GM18873 (cell line): ENCODE results near the gene RASGRF1.
"Not testable (repeated sequence)": the region's sequence is repeated elsewhere in the genome, so short reads cannot be mapped to it uniquely, and the experiment has no call there.

Source experiments
- ATAC-seq: cut with Tn5 transposase; IDR thresholded peaks from one replicate; pipeline ENCODE4 v1.9.1; 2021; ENCODE audit warnings: mild to moderate bottlenecking, moderate library complexity, moderate number of reproducible peaks; ENCODE audit not compliant: unreplicated experiment, low FRiP score

Gene RASGRF1

GRCh38 chr15:79090487-79091203 is at the start of gene RASGRF1:
Gene RASGRF1 (minus strand): TSS chr15:79090780. CDS start chr15:79090498, 282 bp downstream.
- ATAC-seq: no peak

- ATAC-seq: no peak
Measured at GRCh38 chr15:79136434-79137046, 46.0 kb upstream of the RASGRF1 start.

- ATAC-seq: no peak
Measured at GRCh38 chr15:79133309-79133708, 42.7 kb upstream of the RASGRF1 start.

- ATAC-seq: no peak
Measured at GRCh38 chr15:79132770-79133169, 42.2 kb upstream of the RASGRF1 start.

GRCh38 chr15:79132361-79132760 is 41.8 kb upstream of the RASGRF1 start:
- no peak for ATAC-seq

- ATAC-seq: no peak
Measured at GRCh38 chr15:79130535-79131130, 40.1 kb upstream of the RASGRF1 start.

GRCh38 chr15:79129235-79129634 is 38.7 kb upstream of the RASGRF1 start:
- ATAC-seq: no peak

- ATAC-seq: no peak
Measured at GRCh38 chr15:79128556-79128955, 38.0 kb upstream of the RASGRF1 start.

GRCh38 chr15:79124388-79124787 is 33.8 kb upstream of the RASGRF1 start:
- ATAC-seq: no peak

GRCh38 chr15:79122991-79123390 is 32.4 kb upstream of the RASGRF1 start:
- no peak for ATAC-seq

GRCh38 chr15:79122391-79122790 is 31.8 kb upstream of the RASGRF1 start:
- ATAC-seq: no peak

- no peak for ATAC-seq
Measured at GRCh38 chr15:79121571-79121970, 31.0 kb upstream of the RASGRF1 start.

- ATAC-seq: no peak
Measured at GRCh38 chr15:79117442-79118204, 27.0 kb upstream of the RASGRF1 start.

- ATAC-seq: no peak
Measured at GRCh38 chr15:79116771-79117170, 26.2 kb upstream of the RASGRF1 start.

GRCh38 chr15:79115986-79116665 is 25.5 kb upstream of the RASGRF1 start:
- ATAC-seq: no peak

GRCh38 chr15:79113831-79114230 is 23.3 kb upstream of the RASGRF1 start:
- ATAC-seq: no peak

- ATAC-seq: not testable (repeated sequence)
Measured at GRCh38 chr15:79111404-79111803, 20.8 kb upstream of the RASGRF1 start.

- ATAC-seq: no peak
Measured at GRCh38 chr15:79105141-79105540, 14.6 kb upstream of the RASGRF1 start.

GRCh38 chr15:79102595-79102994 is 12.0 kb upstream of the RASGRF1 start:
- no peak for ATAC-seq

- ATAC-seq: no peak
Measured at GRCh38 chr15:79101866-79102581, 11.4 kb upstream of the RASGRF1 start.
